Adipocyte (in vitro differentiated cells): ENCODE data around the gene TPSAB1.
"Not testable (repeated sequence)": the region's sequence is repeated elsewhere in the genome, so short reads cannot be mapped to it uniquely, and the experiment has no call there.

Source experiments
- DNase-seq: peaks from one replicate; pipeline ENCODE4 v3.0.0-alpha.2; 2015; ENCODE audit warnings: low read depth
- H3K27me3 ChIP-seq: replicated peaks from 2 replicates; pipeline ENCODE4 v1.7.0; 2013; ENCODE audit warnings: mild to moderate bottlenecking, low read length, moderate library complexity; ENCODE audit not compliant: control insufficient read depth, insufficient read depth
- H3K36me3 ChIP-seq: 2 replicates; pipeline ENCODE4 v1.7.0; 2013; ENCODE audit warnings: low read length, mild to moderate bottlenecking, moderate library complexity; ENCODE audit not compliant: control insufficient read depth, insufficient read depth, severe bottlenecking
- H3K4me1 ChIP-seq: 2 replicates; pipeline ENCODE4 v1.7.0; 2013; ENCODE audit warnings: mild to moderate bottlenecking, low read length, moderate library complexity; ENCODE audit not compliant: control insufficient read depth, insufficient read depth
- H3K4me3 ChIP-seq: 2 replicates; pipeline ENCODE4 v1.7.0; 2013; ENCODE audit warnings: mild to moderate bottlenecking, low read length, moderate library complexity
- H3K9ac ChIP-seq: 2 replicates; pipeline ENCODE4 v1.7.0; 2013; ENCODE audit warnings: mild to moderate bottlenecking, low read length, moderate library complexity
- H3K9me3 ChIP-seq: 2 replicates; pipeline ENCODE4 v1.7.0; 2013; ENCODE audit warnings: mild to moderate bottlenecking, low read length, moderate library complexity; ENCODE audit not compliant: control insufficient read depth

TPSAB1 gene

DNA sequence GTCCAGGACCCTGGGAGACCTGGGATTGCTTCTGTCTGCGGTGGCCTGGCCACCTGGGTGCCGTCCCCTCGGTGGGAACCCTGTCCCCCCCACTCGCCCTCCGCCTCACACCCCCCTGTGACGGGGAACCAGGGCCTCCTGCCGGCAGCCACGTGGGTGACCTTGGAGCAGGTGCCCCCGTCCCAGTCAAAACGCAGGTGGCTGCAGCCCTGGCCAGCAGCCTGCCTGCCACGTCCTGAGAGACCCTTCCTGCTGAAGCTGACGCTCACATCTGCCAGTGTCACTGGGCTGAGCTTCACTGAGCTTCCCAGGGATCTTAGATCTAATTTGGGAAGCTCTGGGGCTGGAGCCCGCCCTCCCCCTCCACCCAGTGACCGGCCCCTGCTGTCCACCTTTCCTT lies 13.8 kb upstream of the TPSAB1 start:
- DNase-seq, H3K9me3 ChIP-seq, H3K27me3 ChIP-seq, H3K9ac ChIP-seq, H3K4me3 ChIP-seq, H3K36me3 ChIP-seq, H3K4me1 ChIP-seq: not testable (repeated sequence)

DNA sequence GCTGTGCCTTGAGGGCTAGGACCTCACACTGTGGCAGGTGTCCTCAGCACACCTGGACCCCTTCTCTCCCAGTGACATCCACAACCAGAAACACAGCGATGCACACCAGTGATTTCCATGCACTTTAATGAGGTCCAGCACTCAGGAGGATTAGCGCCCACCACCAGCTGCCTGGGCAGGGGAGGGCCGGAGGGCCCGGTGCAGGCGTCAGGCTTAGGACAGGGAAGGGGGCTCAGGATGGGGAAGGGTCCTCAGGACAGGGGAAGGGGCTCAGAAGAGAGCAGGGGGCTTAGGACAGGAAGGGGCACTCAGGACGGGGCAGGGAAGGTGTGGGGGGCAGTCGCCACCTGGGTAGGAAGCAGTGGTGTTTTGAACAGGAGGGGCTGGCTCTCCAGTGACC lies 12.3 kb upstream of the TPSAB1 start:
- H3K9me3 ChIP-seq, H3K27me3 ChIP-seq, DNase-seq, H3K4me3 ChIP-seq, H3K9ac ChIP-seq, H3K36me3 ChIP-seq, H3K4me1 ChIP-seq: not testable (repeated sequence)

GRCh38 chr16:1229476-1229875 lies 11.0 kb upstream of the TPSAB1 start:
- not testable (repeated sequence) for H3K9ac ChIP-seq, DNase-seq, H3K4me3 ChIP-seq, H3K36me3 ChIP-seq, H3K9me3 ChIP-seq, H3K4me1 ChIP-seq, H3K27me3 ChIP-seq

- not testable (repeated sequence) for H3K36me3 ChIP-seq, DNase-seq, H3K27me3 ChIP-seq, H3K4me1 ChIP-seq, H3K9me3 ChIP-seq, H3K4me3 ChIP-seq, H3K9ac ChIP-seq
Measured at GRCh38 chr16:1230084-1230470, 10.4 kb upstream of the TPSAB1 start, which contains the start of gene TPSB2. TPSB2 (minus strand) TSS chr16:1230184; CDS start chr16:1229951, 233 bp downstream.

- not testable (repeated sequence) for H3K9ac ChIP-seq, H3K4me1 ChIP-seq, H3K4me3 ChIP-seq, DNase-seq, H3K9me3 ChIP-seq, H3K27me3 ChIP-seq, H3K36me3 ChIP-seq
Measured at GRCh38 chr16:1230471-1231212, 9.9 kb upstream of the TPSAB1 start.

- H3K36me3 ChIP-seq, H3K9ac ChIP-seq, H3K27me3 ChIP-seq, H3K9me3 ChIP-seq, DNase-seq, H3K4me1 ChIP-seq, H3K4me3 ChIP-seq: not testable (repeated sequence)
Measured at GRCh38 chr16:1231301-1231700, 9.2 kb upstream of the TPSAB1 start.

- not testable (repeated sequence) for H3K27me3 ChIP-seq, DNase-seq, H3K4me3 ChIP-seq, H3K36me3 ChIP-seq, H3K9ac ChIP-seq, H3K4me1 ChIP-seq, H3K9me3 ChIP-seq
Measured at GRCh38 chr16:1232049-1232748, 8.3 kb upstream of the TPSAB1 start.

- H3K4me1 ChIP-seq, H3K4me3 ChIP-seq, H3K36me3 ChIP-seq, DNase-seq, H3K27me3 ChIP-seq, H3K9me3 ChIP-seq, H3K9ac ChIP-seq: not testable (repeated sequence)
Measured at GRCh38 chr16:1236659-1237058, 3.8 kb upstream of the TPSAB1 start.

DNA sequence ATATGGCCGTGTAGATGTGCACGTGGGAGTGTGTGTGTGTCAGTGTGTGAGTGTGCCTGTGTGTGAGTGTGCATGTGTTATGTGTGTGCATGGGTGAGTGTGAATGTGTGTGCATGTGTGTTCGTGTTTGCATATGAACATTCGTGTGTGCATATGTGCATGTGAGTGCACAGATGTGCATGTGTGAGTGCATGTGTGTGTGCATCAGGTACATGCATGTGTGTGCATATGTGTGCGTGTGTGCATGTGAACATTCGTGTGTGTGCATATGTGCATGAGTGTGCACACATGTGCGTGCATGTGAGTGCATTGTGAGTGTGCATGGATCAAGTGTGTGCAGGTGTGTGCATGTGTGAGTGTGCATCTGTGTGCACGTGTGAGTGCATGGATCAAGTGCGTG lies 2.5 kb upstream of the TPSAB1 start:
- Histone ChIP-seq H3K9ac (no peak overlapping the region), H3K27me3 (peaks cover 4% of the 10 kb centered on the region), H3K36me3 (no peaks in the 10 kb centered on the region), H3K4me3 (no peak overlapping the region), H3K4me1 (no peaks in the 10 kb centered on the region), H3K9me3 (no peaks in the 10 kb centered on the region)
- DNase-seq = no peak

DNA sequence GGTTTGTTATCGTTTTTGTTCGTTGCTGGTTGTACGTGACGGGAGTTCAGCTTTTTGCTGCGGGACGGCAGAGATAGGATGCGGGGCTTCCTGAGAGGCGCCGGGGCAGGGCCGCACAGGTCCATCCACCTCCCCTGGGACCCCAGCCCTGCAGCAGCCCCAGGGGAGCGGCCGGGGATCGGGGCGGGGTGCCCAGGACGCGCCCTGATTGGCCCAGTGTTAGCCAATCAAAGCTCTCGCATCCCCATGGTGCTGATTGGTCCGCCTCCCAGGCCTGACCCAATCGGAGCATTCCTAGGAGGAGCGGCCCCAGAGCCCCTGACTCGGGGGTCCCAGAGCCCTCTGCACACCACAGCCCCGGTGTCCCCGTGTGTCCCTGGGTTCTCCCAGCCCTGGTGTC lies 1.6 kb upstream of the TPSAB1 start:
- H3K4me3 ChIP-seq, H3K9me3 ChIP-seq, H3K27me3 ChIP-seq, H3K4me1 ChIP-seq, H3K9ac ChIP-seq, DNase-seq, H3K36me3 ChIP-seq: not testable (repeated sequence)

GRCh38 chr16:1239575-1239974 lies 930 bp upstream of the TPSAB1 start:
- not testable (repeated sequence) for H3K4me1 ChIP-seq, H3K9me3 ChIP-seq, H3K36me3 ChIP-seq, H3K27me3 ChIP-seq, H3K9ac ChIP-seq, DNase-seq, H3K4me3 ChIP-seq

DNA sequence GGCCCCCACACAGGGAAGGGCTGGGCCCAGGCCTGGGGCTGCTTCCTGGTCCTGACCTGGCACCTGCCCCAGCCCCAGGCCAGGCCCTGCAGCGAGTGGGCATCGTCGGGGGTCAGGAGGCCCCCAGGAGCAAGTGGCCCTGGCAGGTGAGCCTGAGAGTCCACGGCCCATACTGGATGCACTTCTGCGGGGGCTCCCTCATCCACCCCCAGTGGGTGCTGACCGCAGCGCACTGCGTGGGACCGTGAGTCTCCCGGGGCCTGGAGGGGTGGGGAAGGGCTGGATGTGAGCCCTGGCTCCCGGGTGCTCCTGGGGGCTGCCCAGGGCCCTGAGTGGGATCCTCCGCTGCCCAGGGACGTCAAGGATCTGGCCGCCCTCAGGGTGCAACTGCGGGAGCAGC lies 576 bp downstream of the TPSAB1 start:
- peaks cover 17% of the 10 kb centered on the region for H3K27me3 ChIP-seq
- H3K36me3 ChIP-seq, H3K9me3 ChIP-seq, DNase-seq, H3K9ac ChIP-seq, H3K4me1 ChIP-seq, H3K4me3 ChIP-seq: not testable (repeated sequence)
